ENCODE data around the gene TMEM255B.

The TMEM255B gene

GRCh38 chr13:113861433-113862030 is 102.5 kb downstream of the TMEM255B start:
- TF ChIP-seq, protein P1, sequence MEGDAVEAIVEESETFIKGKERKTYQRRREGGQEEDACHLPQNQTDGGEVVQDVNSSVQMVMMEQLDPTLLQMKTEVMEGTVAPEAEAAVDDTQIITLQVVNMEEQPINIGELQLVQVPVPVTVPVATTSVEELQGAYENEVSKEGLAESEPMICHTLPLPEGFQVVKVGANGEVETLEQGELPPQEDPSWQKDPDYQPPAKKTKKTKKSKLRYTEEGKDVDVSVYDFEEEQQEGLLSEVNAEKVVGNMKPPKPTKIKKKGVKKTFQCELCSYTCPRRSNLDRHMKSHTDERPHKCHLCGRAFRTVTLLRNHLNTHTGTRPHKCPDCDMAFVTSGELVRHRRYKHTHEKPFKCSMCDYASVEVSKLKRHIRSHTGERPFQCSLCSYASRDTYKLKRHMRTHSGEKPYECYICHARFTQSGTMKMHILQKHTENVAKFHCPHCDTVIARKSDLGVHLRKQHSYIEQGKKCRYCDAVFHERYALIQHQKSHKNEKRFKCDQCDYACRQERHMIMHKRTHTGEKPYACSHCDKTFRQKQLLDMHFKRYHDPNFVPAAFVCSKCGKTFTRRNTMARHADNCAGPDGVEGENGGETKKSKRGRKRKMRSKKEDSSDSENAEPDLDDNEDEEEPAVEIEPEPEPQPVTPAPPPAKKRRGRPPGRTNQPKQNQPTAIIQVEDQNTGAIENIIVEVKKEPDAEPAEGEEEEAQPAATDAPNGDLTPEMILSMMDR (IDR thresholded peaks at IDR 0.05; ENCODE audit: borderline replicate concordance, insufficient read depth, low read depth, low read length): no peak
- no peak overlapping the region for H3K4me3 ChIP-seq (ENCODE audit: low read depth, low read length)

- H3K4me3 ChIP-seq (ENCODE audit: low read depth, low read length): no peak overlapping the region
- TF ChIP-seq, protein P1 (IDR thresholded peaks at IDR 0.05; ENCODE audit: borderline replicate concordance, insufficient read depth, low read depth, low read length): no peak
These were observed 103.3 kb downstream of the TMEM255B start for GRCh38 chr13:113862191-113862930.

- H3K4me3 ChIP-seq (ENCODE audit: low read depth, low read length): no peak overlapping the region
- TF ChIP-seq, protein P1 (IDR thresholded peaks at IDR 0.05; ENCODE audit: borderline replicate concordance, insufficient read depth, low read depth, low read length): no peak
These were observed 104.0 kb downstream of the TMEM255B start for GRCh38 chr13:113862931-113863523.

DNA sequence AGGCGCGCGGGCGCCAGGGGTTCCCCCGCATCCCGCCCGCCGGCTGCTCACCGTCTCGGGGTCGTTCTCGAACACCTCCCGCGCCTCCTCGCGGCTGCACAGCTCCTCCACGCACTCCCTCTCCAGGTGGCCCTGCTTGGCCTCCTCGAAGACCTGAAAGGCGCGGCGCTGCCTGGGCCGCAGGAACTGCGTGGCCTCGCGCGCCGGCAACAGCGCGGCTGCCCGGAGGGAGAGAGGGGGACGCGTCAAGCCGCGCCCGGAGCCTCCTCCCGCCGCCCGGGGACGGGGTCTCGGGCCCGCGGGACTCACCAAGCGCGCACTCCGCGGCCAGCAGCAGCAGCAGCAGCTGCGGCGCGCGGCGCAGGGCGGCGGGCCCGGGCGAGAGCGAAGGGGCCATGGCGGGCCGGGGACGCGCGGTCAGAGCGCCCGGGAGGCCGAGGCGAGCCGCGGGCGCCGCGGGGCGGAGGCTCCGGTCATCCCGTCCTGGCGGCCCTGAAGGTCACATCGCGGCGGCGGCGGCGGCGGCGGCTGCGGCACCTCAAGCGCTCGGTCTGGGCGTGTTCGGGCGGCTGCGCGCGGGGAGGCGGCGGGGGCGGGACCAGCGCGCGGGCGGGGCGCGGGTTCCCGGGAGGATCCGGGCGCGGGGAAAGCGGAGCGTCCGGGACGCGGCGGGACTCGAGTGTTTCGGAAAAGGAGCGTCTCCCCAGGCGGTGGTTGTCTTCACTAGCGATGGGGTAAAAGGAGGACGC is 104.7 kb downstream of the TMEM255B start, which contains the start of gene GAS6:
Gene GAS6, minus strand, starts transcription at position 553 of the 749 bp plus-strand sequence. Its CDS starts 156 bp downstream, at position 397.
- H3K4me3 ChIP-seq (ENCODE audit: low read depth, low read length): peak within 1 kb of the TSS; percentile 21
- TF ChIP-seq, protein P1 (IDR thresholded peaks at IDR 0.05; ENCODE audit: borderline replicate concordance, insufficient read depth, low read depth, low read length): 0 out of 2 replicates have a peak, but pooled peaks have one; percentile 12

DNA sequence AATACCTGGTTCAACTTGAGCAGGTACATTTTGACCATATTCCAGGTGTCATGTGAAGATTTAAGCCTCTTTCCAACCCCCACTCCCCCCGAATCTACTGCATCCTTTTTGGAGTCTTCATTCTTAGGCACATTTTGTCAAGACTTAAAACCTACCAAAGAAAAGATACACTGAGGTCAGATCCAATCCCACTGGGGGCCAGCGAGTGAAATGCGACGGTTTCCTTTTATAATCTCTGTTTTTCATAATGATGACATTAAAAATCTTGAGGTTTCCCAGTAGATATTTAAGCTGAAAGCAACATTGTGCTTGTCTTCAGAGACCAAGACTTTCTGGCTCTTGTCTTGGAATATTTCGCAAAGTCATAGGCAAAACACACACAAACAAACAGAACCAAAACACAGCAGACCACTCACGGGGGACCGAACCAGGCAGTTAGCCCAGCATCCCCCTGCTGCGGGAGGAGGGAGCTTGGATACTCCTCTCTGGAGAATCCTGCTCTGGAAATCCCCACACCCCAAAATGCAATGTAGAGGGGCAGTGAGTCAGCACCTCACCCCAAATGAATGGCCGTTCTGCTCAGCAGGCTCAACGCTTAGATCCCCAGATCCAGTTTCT is 105.4 kb downstream of the TMEM255B start:
- H3K4me3 ChIP-seq (ENCODE audit: low read depth, low read length): no peak overlapping the region
- TF ChIP-seq, protein P1 (IDR thresholded peaks at IDR 0.05; ENCODE audit: borderline replicate concordance, insufficient read depth, low read depth, low read length): no peak

- TF ChIP-seq, protein P1 (IDR thresholded peaks at IDR 0.05; ENCODE audit: borderline replicate concordance, insufficient read depth, low read depth, low read length): no peak
- no peak overlapping the region for H3K4me3 ChIP-seq (ENCODE audit: low read depth, low read length)
These were observed 106.4 kb downstream of the TMEM255B start for GRCh38 chr13:113865427-113865826.
